GM18951 (cell line): ENCODE results near the gene MAPKAP1.

Experiments used
- POLR2A ChIP-seq: IDR thresholded peaks from 4 replicates; pipeline ENCODE4 v1.6.1; 2011; ENCODE audit warnings: mild to moderate bottlenecking; ENCODE audit not compliant: insufficient read length, insufficient read depth; ENCODE audit errors: extremely low read depth
- in situ Hi-C: fragments of 300-500 bp; cut with MboI; formaldehyde crosslinking; loops from one replicate; pipeline ENCODE4 v1.12.0; 2022; ENCODE audit warnings: low sequenced_read_pairs, mixed read lengths, inconsistent platforms; ENCODE audit not compliant: unreplicated experiment

The MAPKAP1 gene

DNA sequence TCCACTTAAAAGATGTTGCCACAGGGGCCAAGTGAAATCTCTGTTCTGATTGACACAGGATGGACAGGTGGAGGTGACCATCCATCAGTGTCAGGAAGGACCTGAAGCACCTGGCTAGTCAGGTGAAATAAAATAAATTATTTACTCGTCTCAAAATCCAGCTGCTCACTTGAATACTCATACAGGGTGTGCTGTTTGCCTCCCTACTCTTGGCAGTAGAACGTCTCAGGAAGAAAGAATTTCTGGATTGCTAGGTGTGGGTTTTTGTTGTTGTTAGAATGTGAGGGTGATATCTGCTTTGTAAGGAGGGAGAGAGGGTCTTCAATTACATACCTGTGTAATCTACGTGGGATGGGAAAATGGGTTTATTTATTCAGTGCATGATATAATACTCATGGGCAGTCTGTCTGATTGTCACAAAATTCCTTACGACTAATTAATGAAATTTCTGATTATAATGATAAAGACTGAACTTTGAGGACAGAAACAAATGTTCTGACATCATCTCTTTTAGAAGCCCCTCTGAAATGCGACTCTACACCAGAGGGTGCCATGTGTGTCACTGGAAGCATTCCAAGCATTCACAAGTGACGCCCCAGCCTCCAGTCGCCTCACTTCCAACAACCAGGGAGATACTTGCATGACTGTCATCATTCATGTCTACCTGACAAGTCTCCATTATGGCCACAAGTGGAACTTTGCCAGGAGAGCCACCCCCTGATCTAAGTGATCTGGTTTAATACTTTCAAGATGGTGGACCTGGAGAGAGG is 227.0 kb downstream of the MAPKAP1 start:
- TF ChIP-seq POLR2A = no peak
- in situ Hi-C loops = no loop called here

DNA sequence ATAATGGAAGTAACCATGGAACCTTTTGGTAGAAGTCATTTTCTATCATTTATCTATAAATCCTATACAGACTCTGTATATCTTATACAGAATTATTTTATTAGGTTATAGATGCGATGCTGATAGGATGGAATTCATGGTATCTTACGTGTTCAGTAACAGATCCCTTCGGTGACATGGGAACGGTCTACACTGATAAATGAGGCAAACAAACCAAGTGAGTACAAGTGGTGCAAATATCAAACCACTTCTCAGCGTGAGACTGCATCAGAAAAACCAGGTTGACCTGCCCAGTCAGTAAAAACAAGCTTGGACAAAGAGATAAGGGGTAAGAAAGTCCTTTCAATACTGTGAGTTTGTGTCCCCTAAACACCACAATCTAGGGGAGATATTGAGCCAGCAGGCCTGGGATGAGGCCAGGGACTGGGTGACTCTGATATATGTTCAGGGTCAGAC is 229.9 kb downstream of the MAPKAP1 start:
- no peak for TF ChIP-seq POLR2A
- in situ Hi-C loops = no loop called here

DNA sequence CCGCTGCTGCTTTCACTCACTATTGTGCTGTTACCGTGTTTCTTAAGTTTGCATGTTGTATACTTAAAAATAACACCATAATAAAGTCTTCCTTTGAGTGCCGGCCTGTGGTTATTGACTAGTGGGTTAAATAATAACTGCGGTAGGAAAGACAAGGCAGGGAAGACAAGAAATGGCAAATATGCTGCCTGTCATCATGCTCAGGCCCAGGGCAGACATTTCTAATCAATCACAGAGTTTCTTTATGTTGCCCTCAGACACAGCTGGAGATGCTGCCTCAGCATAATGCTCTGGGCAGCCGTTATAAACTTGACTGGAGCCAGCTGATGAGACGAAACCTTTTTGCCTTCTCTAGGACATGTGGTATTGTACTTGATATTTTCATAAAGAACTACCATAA is 230.4 kb downstream of the MAPKAP1 start:
- TF ChIP-seq POLR2A = no peak
- in situ Hi-C loops = no loop called here

DNA sequence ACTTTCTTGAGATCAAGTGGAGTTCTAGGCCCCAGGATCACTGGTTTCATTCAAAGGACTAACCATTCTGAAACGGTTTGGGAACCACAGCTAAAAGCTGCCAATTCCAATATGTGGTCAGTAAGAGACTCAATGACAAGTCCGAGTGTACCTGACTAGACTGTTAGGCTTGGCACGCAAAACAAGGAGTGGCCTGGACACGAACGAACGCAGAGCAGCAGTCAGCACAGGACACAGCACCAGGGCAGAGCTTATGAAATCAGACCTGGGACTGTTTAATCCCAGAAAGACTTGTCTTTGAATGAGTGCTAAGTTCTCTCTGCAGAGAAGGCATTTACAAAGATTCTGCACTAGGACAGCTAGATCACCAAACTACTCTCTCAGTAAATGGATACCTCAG is 231.6 kb downstream of the MAPKAP1 start:
- in situ Hi-C loops = no loop called here
- no peak for TF ChIP-seq POLR2A

DNA sequence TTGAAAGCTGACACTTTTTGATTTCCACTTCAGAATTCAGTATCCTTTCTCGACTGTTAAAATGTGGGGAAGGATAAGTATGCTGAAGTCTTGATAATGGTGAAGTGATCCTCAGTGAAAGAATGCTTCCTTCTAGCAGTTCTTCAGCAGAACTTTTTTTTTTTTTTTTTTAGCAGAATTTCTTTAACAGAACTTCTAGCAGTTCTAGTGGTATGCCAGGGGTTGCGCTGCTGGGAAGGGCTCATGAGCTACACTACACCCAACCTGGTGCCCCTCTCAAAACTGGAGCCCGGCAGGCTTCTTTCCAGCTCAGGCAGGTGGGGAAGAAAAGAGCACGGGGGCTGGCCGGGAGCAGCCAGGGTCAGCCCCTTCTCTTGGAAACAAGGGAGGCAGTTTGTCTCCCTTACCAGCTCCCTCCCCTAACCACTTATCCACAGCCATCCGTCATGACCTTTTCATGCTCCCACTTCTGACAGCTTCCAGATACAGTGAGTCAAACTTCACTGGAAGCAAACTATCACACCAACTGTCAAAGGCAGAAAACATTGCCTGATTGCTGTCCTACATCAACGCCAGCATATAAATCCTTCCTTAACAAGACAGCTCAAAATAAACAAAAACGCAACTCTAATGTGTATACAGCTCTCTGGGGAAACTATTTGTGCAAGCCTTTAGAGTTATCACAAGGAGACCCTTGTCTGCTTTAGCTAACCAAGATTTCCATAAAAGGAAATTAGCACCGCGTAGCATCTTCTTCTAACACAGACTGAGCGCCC is 233.9 kb downstream of the MAPKAP1 start:
- in situ Hi-C loops = no loop called here
- no peak for TF ChIP-seq POLR2A

DNA sequence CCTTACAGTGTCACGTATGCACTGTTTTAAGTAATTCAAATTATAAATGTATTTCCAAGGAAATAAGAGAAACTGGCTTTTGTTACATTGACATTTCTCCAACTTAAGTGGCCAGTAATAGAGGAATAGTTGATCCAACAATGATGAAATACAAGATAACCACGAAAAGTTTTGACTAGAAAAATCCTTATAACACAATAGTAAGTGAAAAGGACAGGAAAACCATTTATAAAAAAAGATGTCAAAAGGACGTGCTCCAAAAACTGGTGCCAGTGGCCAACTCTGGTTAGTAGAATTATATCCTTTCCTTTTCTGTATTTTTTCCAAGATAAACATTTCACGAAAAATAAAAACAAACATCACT is 234.5 kb downstream of the MAPKAP1 start:
- no peak for TF ChIP-seq POLR2A
- in situ Hi-C loops = no loop called here

DNA sequence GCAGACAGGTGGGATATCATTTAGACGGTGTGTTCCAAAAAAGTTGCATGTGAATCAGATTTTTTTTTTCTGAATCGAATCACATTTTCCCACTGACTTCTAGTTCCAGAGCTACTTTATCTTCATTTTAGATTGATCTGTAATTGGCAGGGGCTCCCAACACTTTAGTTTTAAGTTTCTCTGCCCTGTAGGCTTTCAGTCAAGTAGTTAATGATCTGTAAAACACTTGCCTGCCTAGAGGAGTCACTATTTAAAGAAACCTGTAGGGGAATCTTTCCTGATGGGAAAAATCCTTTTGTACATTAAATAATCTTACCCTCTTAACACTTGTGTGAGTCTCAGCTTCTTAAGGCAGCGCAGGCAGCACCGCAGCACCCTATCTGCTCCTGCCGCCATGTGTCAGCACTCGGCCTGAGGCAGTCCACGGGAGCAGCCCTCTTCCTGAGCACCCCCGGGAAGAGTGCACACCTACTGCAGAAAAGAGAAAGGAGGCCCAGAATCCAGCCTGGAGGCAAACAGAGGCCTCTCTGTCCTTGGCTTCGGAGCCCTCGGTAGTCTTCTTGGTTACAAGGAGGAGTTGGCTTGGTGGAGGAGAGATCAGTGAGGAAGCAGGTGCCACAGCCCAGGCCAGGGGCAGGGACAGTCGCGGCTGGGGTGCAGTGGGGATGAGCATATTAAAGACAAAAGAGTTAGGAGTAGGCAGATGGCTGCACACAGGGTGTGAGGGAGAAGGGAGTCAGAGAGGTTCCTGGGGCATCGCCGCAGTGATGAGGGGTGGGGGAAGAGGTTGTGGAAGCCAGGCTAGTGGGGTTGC is 236.0 kb downstream of the MAPKAP1 start:
- in situ Hi-C loops = no loop called here

DNA sequence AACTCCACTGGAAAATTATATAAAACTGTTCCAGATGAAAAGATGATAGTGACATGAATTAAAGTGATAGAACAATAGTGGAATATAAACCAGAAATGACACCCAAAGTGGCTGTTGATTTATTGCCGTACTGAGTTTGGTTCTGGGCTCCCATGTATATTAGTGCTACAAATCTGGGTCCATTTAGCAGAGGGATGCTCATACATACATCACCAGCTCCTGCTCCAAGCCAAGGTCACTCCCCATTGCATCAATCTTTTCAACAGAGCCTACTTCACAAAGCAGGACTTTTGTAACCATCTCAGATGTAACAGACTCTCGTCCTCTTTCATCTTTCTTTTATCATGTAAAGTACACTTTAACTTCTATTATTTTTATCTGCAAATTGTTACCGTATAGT is 236.8 kb downstream of the MAPKAP1 start:
- no peak for TF ChIP-seq POLR2A
- in situ Hi-C loops = no loop called here

More for the DNA sequence above, 236.0 kb downstream of the MAPKAP1 start:
- no peak for TF ChIP-seq POLR2A

DNA sequence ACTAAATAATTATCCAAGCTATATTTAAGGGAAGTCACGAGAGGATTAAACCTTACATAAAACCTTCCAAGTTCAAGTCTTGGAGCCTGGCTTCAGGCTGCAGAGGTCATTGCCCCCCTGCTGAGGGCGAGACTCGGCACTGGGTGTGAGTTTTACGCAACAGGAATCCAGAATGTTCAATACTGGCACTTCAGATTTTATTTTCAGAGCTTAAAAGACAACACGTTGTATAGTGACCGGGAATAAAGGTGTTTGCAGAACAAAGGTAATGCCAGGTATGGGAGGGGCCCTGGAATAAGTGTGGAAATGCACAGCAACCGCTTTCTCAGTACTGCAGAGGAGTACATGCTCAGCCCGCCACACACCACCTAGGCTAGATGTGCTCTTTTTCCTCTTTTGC is 238.4 kb downstream of the MAPKAP1 start:
- TF ChIP-seq POLR2A = no peak
- in situ Hi-C loops = no loop called here

DNA sequence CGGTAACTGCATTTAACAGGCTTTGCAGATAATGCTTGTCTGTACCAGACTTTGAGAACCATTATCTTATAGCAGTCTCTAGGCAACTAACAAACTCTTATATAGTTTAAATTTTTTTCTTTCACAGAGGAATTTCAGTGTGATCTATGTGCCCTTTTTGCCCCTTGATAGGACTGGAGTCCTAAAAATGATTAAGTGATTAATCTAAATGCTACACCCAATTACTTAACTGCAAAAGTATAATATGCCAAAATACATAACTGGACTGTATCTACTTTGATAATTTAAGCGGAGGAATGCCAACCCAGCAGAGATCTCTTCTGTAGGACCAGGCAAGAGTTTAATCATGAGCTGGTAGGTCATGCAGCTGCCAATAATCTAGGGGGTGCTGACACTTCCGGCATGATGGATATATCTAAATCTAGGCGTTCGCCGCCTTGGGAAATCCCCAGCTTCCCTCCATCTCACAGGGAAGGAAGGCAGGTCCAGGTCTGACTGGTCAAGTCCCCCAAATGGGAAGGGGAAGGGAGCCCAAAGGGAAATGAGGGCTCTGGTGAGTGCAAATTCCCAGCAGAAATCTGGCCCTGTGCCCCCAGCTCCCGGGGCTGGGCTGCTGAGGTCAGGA is 239.8 kb downstream of the MAPKAP1 start:
- TF ChIP-seq POLR2A = no peak
- in situ Hi-C loops = no loop called here

DNA sequence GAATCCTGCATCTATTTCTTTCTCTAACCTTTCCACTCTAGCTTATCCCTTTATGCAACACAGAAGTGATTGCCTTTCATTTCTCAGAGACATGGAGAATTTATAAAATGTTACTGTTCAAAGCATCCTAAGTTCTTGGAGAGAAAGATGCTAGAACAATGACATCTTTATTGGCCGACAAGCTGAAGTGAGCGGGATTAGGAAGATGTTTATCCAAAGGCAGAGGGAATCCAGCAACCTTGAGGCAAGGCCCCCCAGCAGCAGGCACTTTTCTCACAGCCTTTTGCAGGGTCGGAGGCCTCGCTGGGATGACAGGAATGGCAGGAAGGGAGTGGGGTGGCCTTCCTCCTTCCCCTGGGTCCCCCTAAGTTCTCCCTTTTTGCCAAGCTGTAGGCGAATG is 240.6 kb downstream of the MAPKAP1 start:
- in situ Hi-C loops = no loop called here

DNA sequence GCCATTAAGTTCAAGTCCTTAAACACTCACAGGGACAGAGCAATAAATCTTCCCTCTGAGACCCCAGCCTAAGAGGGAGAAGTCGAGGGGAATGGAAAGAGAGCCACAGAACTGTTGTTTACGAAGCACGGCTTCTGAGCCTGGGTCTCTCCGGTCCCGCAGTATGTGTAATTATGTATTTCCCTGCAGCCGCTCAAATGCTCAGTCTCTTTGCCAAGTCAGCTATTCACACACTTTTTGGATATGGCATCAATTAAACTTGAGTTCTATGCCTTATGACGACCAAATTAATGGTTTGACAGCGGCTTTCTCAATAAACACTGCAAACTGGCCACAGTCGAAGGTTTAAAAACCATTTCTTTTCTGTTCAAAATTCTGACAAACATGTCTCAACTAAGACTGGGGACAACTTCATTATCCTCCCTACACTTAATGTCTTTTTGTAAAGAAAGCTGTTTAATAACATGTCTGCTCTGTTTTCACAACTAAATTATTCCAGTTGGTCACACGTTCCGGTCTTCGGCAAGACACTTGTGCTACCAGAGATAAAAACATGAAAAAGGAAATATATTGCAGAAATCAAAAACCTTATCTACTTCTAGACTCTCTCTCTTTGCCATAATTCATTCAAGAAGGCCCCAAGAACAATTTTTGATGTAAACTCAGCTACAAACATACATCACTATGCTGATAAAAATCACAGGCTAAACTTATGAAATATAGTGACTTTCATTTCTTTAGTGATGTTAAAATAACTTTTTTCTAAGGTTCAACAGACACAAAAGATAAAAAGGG is 242.2 kb downstream of the MAPKAP1 start:
- TF ChIP-seq POLR2A = no peak
- in situ Hi-C loops = no loop called here

More for the DNA sequence above, 240.6 kb downstream of the MAPKAP1 start:
- TF ChIP-seq POLR2A = no peak
